GM23338 (cell line): ENCODE data around the gene EXOC4. TPM values are rescaled to one million over a fixed set of nuclear protein-coding genes. Genes with fewer than 3 reads are reported as not detected.

Source experiments
- ATAC-seq: fragments of 200-7000 bp; cut with Tn5 transposase; 3 replicates; pipeline ENCODE4 v1.9.1; 2020
- DNase-seq: peaks from one replicate; pipeline ENCODE4 v3.0.0-alpha.2; 2015; ENCODE audit warnings: low spot score
- H2AFZ ChIP-seq: fragments of 200-600 bp; sonication (generic); 2 replicates; pipeline ENCODE4 v1.8.0; 2016; ENCODE audit warnings: antibody characterized with exemption, mild to moderate bottlenecking, moderate library complexity
- H3F3A ChIP-seq: fragments of 200-600 bp; sonication (generic); replicated peaks from 2 replicates; pipeline ENCODE4 v1.8.0; 2017; ENCODE audit warnings: antibody characterized with exemption, mixed run types, low read depth
- H3K27ac ChIP-seq: fragments of 200-600 bp; sonication (generic); 2 replicates; pipeline ENCODE4 v1.6.1; 2016; ENCODE audit warnings: low read depth
- H3K27me3 ChIP-seq: fragments of 200-600 bp; sonication (generic); 2 replicates; pipeline ENCODE4 v1.8.0; 2016; ENCODE audit warnings: mild to moderate bottlenecking, mixed run types, moderate library complexity; ENCODE audit not compliant: insufficient read depth
- H3K36me3 ChIP-seq: fragments of 200-600 bp; sonication (generic); 2 replicates; pipeline ENCODE4 v1.8.0; 2016; ENCODE audit warnings: mild to moderate bottlenecking; ENCODE audit not compliant: insufficient read depth
- H3K4me1 ChIP-seq: fragments of 200-600 bp; sonication (generic); 2 replicates; pipeline ENCODE4 v1.8.0; 2016; ENCODE audit warnings: mild to moderate bottlenecking, moderate library complexity; ENCODE audit not compliant: insufficient read depth
- H3K4me2 ChIP-seq: fragments of 200-600 bp; sonication (generic); 2 replicates; pipeline ENCODE4 v1.7.1; 2017; ENCODE audit warnings: mixed run types
- H3K4me3 ChIP-seq: fragments of 200-600 bp; sonication (generic); 2 replicates; pipeline ENCODE4 v1.6.1; 2016; ENCODE audit warnings: mixed run types
- H3K79me2 ChIP-seq: fragments of 200-600 bp; sonication (generic); replicated peaks from 2 replicates; pipeline ENCODE4 v1.8.0; 2017; ENCODE audit warnings: mild to moderate bottlenecking; ENCODE audit not compliant: insufficient read depth
- H3K9me2 ChIP-seq: fragments of 200-600 bp; sonication (generic); 2 replicates; pipeline ENCODE4 v1.8.0; 2017; ENCODE audit not compliant: insufficient read depth
- H4K20me1 ChIP-seq: fragments of 200-600 bp; sonication (generic); replicated peaks from 2 replicates; pipeline ENCODE4 v1.8.0; 2017; ENCODE audit warnings: mild to moderate bottlenecking; ENCODE audit not compliant: insufficient read depth
- H3K27ac Mint-ChIP-seq: 2 replicates; pipeline ENCODE4 v1.8.0; 2020; ENCODE audit warnings: inconsistent platforms, mild to moderate bottlenecking, moderate library complexity, mixed read lengths
- H3K27me3 Mint-ChIP-seq: 3 replicates; pipeline ENCODE4 v1.8.0; 2022; ENCODE audit warnings: low read depth, mild to moderate bottlenecking, moderate library complexity, mixed read lengths, inconsistent platforms; ENCODE audit not compliant: insufficient read depth, poor library complexity
- H3K36me3 Mint-ChIP-seq: 3 replicates; pipeline ENCODE4 v1.8.0; 2021; ENCODE audit warnings: low read depth, mild to moderate bottlenecking, inconsistent platforms, moderate library complexity, mixed read lengths
- H3K4me1 Mint-ChIP-seq: 3 replicates; pipeline ENCODE4 v1.8.0; 2020; ENCODE audit warnings: mild to moderate bottlenecking, inconsistent platforms, mixed read lengths
- H3K4me3 Mint-ChIP-seq: 3 replicates; pipeline ENCODE4 v1.8.0; 2021; ENCODE audit warnings: moderate library complexity, mild to moderate bottlenecking, inconsistent platforms, mixed read lengths
- H3K9me3 Mint-ChIP-seq: 3 replicates; pipeline ENCODE4 v1.8.0; 2020; ENCODE audit warnings: moderate library complexity, mild to moderate bottlenecking, inconsistent platforms, mixed read lengths
- CTCF ChIP-seq, 2 experiments: fragments of 200-600 bp in 1 of 2; sonication (generic) in 1 of 2; conservative IDR thresholded peaks; 2 replicates each; pipeline versions ENCODE4 v1.5.1 to v1.6.1; 2016 to 2017; ENCODE audit warnings: antibody characterized with exemption in 2 of 2, low read depth in 2 of 2, mild to moderate bottlenecking in 2 of 2, moderate library complexity in 1 of 2
- ETS1 ChIP-seq: IDR thresholded peaks from 2 replicates; pipeline ENCODE4 v1.6.1; 2016; ENCODE audit warnings: antibody characterized with exemption
- EZH2 ChIP-seq: fragments of 200-600 bp; sonication (generic); IDR thresholded peaks from one replicate; pipeline ENCODE4 v1.8.0; 2017; ENCODE audit warnings: antibody characterized with exemption, mild to moderate bottlenecking, low read depth; ENCODE audit not compliant: unreplicated experiment
- EZH2phosphoT487 ChIP-seq: fragments of 200-600 bp; sonication (generic); IDR thresholded peaks from one replicate; pipeline ENCODE4 v1.8.1; 2018; ENCODE audit warnings: antibody characterized with exemption; ENCODE audit not compliant: unreplicated experiment
- JUNB ChIP-seq: IDR thresholded peaks from one replicate; pipeline ENCODE4 v1.6.1; 2016; ENCODE audit warnings: antibody characterized with exemption; ENCODE audit not compliant: unreplicated experiment
- NANOG ChIP-seq: IDR thresholded peaks from 2 replicates; pipeline ENCODE4 v1.6.1; 2016; ENCODE audit warnings: antibody characterized with exemption, borderline replicate concordance
- POLR2AphosphoS5 ChIP-seq: IDR thresholded peaks from 2 replicates; pipeline ENCODE4 v1.6.1; 2016; ENCODE audit warnings: antibody characterized with exemption, low read depth
- REST ChIP-seq: IDR thresholded peaks from one replicate; pipeline ENCODE4 v1.6.1; 2018; ENCODE audit warnings: antibody characterized with exemption; ENCODE audit not compliant: unreplicated experiment
- STAT1 ChIP-seq: IDR thresholded peaks from one replicate; pipeline ENCODE4 v1.6.1; 2016; ENCODE audit warnings: antibody characterized with exemption; ENCODE audit not compliant: unreplicated experiment
- ZNF114 ChIP-seq: fragments of 250-450 bp; sonication (Bioruptor Pico); IDR thresholded peaks from 2 replicates; pipeline ENCODE4 v1.5.0; 2020; ENCODE audit warnings: mild to moderate bottlenecking, moderate library complexity
- ZNF462 ChIP-seq: fragments of 250-450 bp; sonication (Bioruptor Pico); IDR thresholded peaks from 2 replicates; pipeline ENCODE4 v1.5.0; 2020; ENCODE audit warnings: mild to moderate bottlenecking, moderate library complexity
- polyA plus RNA-seq: library from polyadenylated mRNA; unstranded; fragments of >200 nt; fragmentation: Nextera tagmentation; extraction: Ambion mirVana; gene quantifications from 2 replicates; pipeline ENCODE4 v1.2.1, GENCODE V29; 2016
- total RNA-seq: library from RNA; depleted of rRNA; stranded (reverse); fragments of >200 nt; shearing (Covaris generic); gene quantifications from 2 replicates; pipeline ENCODE4 v1.2.3, GENCODE V29; 2014

EXOC4 gene
- total and polyA plus RNA-seq, 2 experiments from 2014 or later: 37.5 to 52.7 TPM

GRCh38 chr7:133255486-133255885 is 2.6 kb downstream of the EXOC4 start (continued):
- no peak for TF ChIP-seq REST
- no peak for TF ChIP-seq ZNF462 (CRISPR knock-in tag)
- no peak for TF ChIP-seq NANOG
- no peak for TF ChIP-seq ZNF114
- no peak for TF ChIP-seq EZH2
- TF ChIP-seq POLR2AphosphoS5: no peak

- Histone ChIP-seq H3K9me2 (no peaks in the 10 kb centered on the region), H3F3A (no peaks in the 10 kb centered on the region), H3K79me2 (peaks cover 94% of the 10 kb centered on the region), H4K20me1 (no peaks in the 10 kb centered on the region), H3K27me3 (no peaks in the 10 kb centered on the region), H2AFZ (no peak overlapping the region), H3K4me2 (no peak overlapping the region), H3K36me3 (no peaks in the 10 kb centered on the region), H3K27ac (no peak overlapping the region), H3K4me1 (peaks cover 11% of the 10 kb centered on the region; the same call in 1 of the 2 replicates), H3K4me3 (no peak overlapping the region)
- H3K9me3 Mint-ChIP-seq: no peaks in the 10 kb centered on the region
- H3K27ac Mint-ChIP-seq: no peak overlapping the region
- no peak for DNase-seq
- H3K36me3 Mint-ChIP-seq: no peaks in the 10 kb centered on the region; the same call in 2 of the 3 replicates
- peaks cover 5% of the 10 kb centered on the region for H3K27me3 Mint-ChIP-seq
- H3K4me1 Mint-ChIP-seq: peaks cover 17% of the 10 kb centered on the region
- no peak for ATAC-seq
- no peak overlapping the region for H3K4me3 Mint-ChIP-seq
- TF ChIP-seq ETS1 (no peak), JUNB (no peak), EZH2phosphoT487 (no peak), STAT1 (no peak), EZH2 (no peak), NANOG (no peak), CTCF (conservative IDR thresholded peaks at IDR 0.05; ENCODE audit: low read depth in 2 of 2) (no peak)
Observed at GRCh38 chr7:133258174-133258573, 5.3 kb downstream of the EXOC4 start.
